Measurements from ENCODE around the gene ZP1.
"Not testable (repeated sequence)": the region's sequence is repeated elsewhere in the genome, so short reads cannot be mapped to it uniquely, and the experiment has no call there.

The ZP1 gene

GRCh38 chr11:60906132-60906972 is 39.0 kb downstream of the ZP1 start, which contains the start of gene PRPF19:
Gene PRPF19 (minus strand): TSS chr11:60906585. CDS start chr11:60906382, 203 bp downstream.
- peak; percentile 99 for DNase-seq (ENCODE audit: low read depth, low spot score)

DNA sequence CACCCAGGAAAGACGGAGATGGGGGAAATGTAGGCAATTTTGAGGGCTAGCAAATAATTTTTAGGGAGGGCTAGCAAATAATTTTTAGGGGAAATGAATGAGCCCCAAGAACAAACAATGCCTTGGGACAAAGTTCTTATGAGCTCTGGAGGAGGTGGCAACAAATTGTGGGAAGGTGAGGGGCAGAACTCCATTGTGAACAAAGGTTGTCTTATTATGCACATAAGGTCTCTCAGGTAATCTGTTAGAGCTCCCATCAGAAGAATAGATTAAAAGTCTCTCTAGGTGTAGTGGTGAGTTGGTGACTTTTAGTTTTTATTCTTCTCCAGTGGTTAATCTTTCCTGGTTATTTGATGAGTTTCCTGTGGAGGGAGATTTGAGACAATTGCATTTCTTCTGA is 41.5 kb downstream of the ZP1 start:
- no peak for DNase-seq (ENCODE audit: low read depth, low spot score)

GRCh38 chr11:60909680-60910280 is 42.4 kb downstream of the ZP1 start:
- not testable (repeated sequence) for DNase-seq (ENCODE audit: low read depth, low spot score)

GRCh38 chr11:60910281-60910687 is 42.9 kb downstream of the ZP1 start:
- DNase-seq (ENCODE audit: low read depth, low spot score) = no peak

DNA sequence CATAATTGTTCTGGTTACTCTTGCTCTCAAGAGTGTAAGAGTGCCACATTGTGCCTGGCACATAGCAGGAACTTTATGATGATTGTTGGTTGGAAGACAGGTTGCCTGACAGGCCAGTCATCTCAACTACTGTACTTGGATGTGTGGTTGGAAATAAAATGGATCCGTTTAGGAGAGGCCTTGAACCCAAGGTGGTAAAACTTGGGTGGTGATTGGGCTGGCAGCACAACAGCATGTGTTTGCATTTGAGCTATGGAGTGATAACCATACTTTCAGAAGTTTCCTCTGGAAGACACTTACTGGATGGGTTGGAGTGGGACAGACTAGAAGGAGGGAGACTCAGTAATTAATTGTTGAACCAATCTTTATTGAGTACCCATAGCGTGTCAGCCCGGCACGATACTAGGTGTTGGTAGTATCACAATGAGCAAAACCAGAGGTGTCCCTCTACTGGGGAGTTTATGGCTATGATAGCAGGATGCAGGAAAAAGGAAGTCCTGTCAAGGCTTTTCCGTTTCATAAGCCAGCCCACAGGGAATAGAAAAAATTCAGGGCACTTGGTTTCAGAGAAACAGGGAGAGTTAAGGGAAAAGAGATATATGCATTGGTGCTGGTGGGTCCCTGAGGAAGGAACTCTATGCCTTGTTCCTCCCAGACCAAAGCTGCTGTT is 43.5 kb downstream of the ZP1 start:
- DNase-seq (ENCODE audit: low read depth, low spot score) = no peak

- no peak for DNase-seq (ENCODE audit: low read depth, low spot score)
Measured at GRCh38 chr11:60912223-60912850, 45.0 kb downstream of the ZP1 start.

DNA sequence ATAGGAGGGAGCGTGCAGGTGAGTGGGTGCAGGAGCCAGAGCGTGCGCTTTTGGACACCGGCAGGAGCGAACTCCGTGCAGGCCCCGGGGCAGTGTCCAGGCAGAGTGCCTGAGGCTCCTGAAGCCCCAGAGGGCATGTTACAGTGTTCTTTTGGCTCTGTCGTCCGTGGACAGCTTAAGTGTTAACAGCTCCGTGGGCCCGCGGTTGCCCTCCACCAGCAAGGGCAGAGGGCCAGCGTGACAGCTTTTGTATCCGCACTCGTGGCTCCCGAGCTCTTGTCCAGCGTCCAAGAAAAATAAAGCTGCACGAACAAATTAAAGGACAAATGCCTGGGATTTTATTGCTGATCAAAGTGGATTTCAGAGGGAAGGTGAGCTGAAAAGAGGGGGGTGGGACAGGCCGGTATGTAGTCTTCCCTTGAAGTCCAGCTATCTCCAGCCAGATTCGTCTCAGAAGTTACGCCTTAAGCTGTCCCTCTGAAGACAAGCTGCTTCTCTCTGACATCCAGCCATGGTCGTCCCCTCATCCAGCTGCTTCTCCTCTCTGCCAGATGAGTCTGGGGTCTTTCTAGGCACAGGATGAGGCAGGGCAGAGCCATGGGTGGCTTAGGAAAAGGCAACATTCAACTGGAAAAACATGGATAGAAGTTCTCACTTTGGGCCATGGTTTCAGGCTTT is 45.6 kb downstream of the ZP1 start:
- no peak for DNase-seq (ENCODE audit: low read depth, low spot score)

DNA sequence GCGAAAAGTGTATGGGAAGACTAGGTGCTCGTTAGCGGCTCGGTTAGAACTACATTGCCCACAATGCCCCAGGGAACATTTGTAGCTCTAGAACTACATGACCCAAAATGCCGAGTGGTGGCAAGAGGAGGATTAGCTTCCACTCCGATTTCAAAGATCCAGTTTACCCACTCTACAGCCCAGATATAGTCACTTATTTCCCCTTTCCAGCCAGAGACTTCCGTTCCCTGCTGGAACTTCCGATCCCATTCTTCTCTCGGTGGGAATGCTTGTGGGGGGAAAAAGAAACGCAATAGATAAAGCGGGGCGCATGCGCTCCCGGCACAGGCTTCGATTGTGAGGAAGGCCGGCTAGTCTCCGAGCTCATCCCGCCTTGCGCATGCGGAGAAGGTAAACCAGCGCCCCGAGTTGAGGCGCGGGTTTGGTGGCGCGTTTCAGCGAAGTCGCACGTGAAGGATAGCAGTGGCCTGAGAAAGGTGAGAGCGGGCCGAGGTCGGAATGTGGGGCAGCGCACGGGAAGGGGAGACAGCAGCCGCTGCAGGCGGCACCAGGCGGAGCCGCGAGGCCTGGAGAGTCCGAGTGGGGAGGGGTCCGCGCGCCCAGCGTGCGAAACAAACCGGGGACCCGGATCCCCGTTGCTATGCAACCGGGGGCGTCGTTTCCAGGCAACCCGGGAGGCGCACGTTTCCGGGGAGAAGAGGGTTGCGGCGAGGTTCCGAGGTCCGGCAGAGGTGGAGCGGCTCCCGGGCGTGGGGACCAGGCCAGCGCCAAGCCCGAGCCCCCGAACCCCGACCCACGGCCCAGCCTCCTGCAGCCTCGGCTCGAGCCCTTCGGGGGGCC is 46.7 kb downstream of the ZP1 start, which contains the start of gene TMEM109:
Gene TMEM109 (plus strand): TSS at position 366 of the 840 bp plus-strand sequence. CDS start 5,536 bp downstream, outside the sequence.
- peak; percentile 92 for DNase-seq (ENCODE audit: low read depth, low spot score)

DNA sequence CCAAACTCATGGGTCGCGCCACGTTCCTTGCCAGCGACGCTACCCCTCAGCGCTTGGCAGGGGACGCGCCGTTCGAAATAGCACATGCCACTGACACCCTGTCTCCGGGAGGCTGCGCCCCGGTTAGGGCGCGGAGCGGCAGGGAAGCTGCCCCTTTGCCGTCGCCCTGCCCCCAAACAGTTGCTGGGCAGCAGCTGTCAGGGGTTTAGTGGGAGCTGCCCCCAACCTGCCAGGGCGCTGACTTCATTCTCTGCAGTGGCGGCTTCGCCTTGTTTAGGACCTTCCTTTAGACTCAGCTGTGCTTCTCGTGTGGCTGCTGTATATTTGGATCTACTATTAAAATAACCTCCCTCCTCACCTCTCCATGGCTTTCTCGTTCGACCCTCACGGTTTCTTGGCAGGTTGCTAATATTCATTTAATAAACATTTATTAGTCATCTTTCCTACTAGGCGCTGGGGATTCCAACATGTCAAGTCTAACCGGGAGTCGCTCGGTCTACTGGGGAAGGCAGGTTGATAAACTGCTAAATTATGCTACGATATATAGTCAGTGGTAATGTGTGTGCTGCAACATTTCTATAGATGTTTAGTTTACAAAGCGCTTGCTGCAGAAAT is 47.4 kb downstream of the ZP1 start:
- DNase-seq (ENCODE audit: low read depth, low spot score) = peak; percentile 44

- DNase-seq (ENCODE audit: low read depth, low spot score) = peak; percentile 94
Measured at GRCh38 chr11:60915248-60915914, 48.0 kb downstream of the ZP1 start.

DNA sequence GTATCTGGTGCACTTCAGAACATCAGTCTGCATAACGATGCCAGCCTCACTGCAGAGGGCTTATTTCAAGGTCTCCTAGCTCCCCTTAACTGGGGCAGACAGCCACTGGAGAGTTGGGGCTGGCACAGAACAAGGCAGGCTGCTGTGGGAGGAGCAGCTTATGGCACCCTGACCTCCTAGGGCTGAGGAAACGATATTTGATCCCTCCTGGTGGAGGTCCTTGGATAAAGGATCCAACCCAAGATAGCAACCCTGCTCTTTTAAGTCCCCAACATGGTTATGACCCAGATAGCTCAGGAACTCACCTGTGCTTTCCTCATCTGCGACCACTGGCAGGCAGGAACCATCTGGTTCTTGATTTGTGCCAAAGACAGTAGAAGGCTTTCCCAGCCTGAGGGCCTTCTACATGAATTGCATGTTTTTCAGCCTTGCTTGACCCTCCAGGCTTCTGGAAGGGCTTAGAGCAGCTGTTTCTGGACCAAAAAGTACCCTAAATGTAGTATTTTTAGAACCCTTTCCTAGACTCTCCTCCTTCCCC is 49.4 kb downstream of the ZP1 start:
- no peak for DNase-seq (ENCODE audit: low read depth, low spot score)

DNA sequence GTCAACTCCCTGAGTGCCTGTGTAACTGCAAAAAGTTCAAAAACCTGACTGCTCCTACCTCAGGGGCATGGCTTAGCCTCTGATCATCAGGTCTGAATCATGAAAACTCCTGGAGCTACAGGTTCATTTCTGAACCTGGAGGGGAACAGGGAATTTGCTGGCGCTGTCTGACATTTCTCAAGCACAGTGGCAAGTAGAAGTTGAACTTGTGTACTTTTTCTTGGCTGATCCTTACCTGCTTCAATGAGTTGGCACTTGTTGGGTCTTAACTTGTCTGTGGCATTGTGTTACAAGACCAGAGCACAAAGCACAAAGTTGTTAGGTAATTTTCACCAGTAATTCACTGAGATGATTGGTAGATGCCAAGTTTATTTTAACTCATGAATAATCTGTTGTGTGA is 49.9 kb downstream of the ZP1 start:
- DNase-seq (ENCODE audit: low read depth, low spot score) = no peak

- no peak for DNase-seq (ENCODE audit: low read depth, low spot score)
Measured at GRCh38 chr11:60918251-60918938, 51.1 kb downstream of the ZP1 start.

- DNase-seq (ENCODE audit: low read depth, low spot score) = no peak
Measured at GRCh38 chr11:60918939-60919265, 51.6 kb downstream of the ZP1 start.

GRCh38 chr11:60919320-60919719 is 52.0 kb downstream of the ZP1 start:
- DNase-seq (ENCODE audit: low read depth, low spot score) = no peak

DNA sequence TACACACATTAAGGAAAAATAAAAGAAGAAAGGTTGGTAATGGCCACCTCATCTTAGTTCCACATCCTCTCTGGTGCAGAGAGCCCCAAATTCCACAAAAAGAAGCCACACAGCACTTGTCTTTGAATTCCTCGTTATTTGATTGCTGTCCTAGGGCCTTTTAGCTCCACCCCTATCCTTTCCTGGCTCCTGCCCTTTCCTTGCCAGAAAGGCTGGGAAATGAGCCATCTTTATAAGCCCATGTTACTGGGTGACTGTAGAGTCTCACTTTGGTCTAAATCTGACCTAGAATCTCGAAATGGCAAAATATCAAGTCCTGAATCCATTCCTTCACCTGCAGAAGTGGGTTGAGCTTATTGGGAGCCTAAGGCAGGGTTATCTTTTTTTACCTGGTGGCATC is 52.6 kb downstream of the ZP1 start:
- DNase-seq (ENCODE audit: low read depth, low spot score) = no peak

DNA sequence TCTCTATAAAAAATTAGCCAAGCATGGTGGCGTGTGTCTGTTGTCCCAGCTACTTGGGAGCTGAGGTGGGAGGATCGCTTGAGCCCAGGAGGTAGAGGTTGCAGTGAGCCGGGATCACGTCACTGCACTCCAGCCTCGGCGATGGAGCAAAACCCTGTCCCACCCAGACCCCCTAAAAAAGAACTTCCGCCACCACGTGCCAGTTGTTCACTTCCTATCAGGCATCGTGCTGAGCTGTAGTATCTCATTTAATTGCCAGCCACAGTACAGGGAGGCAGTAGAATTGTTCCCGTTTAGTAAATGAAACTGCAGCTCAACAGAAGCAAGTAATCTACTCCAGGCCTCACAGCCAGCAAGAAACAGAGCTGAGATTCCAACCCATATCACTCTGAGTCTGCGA is 53.9 kb downstream of the ZP1 start:
- DNase-seq (ENCODE audit: low read depth, low spot score) = no peak

- DNase-seq (ENCODE audit: low read depth, low spot score) = no peak
Measured at GRCh38 chr11:60921777-60922335, 54.5 kb downstream of the ZP1 start.
